ENCODE measurements around the gene ELP1. TPM values are rescaled to one million over a fixed set of nuclear protein-coding genes. Genes with fewer than 3 reads are reported as not detected.
"Not testable (repeated sequence)": the region's sequence is repeated elsewhere in the genome, so short reads cannot be mapped to it uniquely, and the experiment has no call there.

ELP1 gene
- total and polyA plus RNA-seq, 2 experiments from 2014 or later: 9.1 to 46.3 TPM

DNA sequence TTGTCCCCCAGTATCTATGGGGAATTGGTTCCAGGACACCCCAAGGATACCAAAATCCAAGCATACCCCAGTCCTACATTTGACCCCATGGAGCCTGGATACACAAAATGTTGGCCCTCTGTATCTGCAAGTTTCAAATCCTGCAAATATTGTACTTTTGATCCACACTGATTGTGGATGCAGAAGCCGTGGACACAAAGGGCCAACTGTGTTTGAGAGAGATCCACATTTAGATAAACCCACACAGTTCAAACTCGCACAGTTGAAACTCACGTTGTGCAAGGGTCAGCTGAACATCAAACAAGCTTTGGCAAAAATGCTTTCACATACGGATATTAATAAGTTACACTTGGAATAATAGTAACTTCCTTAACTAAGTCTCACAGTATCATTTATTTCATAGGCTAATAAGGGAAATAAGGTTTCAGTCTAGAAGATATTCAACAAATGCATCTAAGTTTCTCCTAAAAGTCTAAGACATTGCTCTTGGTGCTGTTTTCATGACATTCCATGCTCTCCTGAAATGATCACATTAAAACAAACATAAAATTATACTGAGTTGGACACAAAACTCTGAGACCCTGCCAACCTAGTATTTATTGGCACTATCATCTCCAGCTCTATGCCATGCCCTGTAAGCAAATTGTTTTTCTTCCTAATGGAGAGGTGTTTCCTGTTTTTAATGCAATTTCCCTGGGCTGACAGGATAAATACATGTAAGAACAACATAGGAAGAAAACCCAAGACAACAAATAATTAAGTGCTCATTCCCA, 39.5 kb downstream of the ELP1 start:
- DNase-seq (ENCODE audit: low spot score) (no peak), ATAC-seq (no peak)
- H3K27me3 ChIP-seq (ENCODE audit: insufficient read depth): no peaks in the 10 kb centered on the region
- Mint-ChIP-seq H3K4me1 (no peaks in the 10 kb centered on the region), H3K4me3 (no peak overlapping the region), H3K27me3 (ENCODE audit: insufficient read depth, low read depth, poor library complexity) (peaks cover 5% of the 10 kb centered on the region), H3K9me3 (no peaks in the 10 kb centered on the region), H3K36me3 (ENCODE audit: low read depth) (peaks cover 58% of the 10 kb centered on the region), H3K27ac (no peak overlapping the region)
- no peak overlapping the region for H3K4me3 ChIP-seq
- H3K4me1 ChIP-seq (ENCODE audit: insufficient read depth): no peaks in the 10 kb centered on the region
- no peaks in the 10 kb centered on the region; the same call in 1 of the 2 replicates for H4K20me1 ChIP-seq (replicated peaks; ENCODE audit: insufficient read depth)
- H2AFZ ChIP-seq: no peak overlapping the region
- TF ChIP-seq STAT1 (IDR thresholded peaks at IDR 0.05; ENCODE audit: unreplicated experiment): no peak
- TF ChIP-seq, protein P1, sequence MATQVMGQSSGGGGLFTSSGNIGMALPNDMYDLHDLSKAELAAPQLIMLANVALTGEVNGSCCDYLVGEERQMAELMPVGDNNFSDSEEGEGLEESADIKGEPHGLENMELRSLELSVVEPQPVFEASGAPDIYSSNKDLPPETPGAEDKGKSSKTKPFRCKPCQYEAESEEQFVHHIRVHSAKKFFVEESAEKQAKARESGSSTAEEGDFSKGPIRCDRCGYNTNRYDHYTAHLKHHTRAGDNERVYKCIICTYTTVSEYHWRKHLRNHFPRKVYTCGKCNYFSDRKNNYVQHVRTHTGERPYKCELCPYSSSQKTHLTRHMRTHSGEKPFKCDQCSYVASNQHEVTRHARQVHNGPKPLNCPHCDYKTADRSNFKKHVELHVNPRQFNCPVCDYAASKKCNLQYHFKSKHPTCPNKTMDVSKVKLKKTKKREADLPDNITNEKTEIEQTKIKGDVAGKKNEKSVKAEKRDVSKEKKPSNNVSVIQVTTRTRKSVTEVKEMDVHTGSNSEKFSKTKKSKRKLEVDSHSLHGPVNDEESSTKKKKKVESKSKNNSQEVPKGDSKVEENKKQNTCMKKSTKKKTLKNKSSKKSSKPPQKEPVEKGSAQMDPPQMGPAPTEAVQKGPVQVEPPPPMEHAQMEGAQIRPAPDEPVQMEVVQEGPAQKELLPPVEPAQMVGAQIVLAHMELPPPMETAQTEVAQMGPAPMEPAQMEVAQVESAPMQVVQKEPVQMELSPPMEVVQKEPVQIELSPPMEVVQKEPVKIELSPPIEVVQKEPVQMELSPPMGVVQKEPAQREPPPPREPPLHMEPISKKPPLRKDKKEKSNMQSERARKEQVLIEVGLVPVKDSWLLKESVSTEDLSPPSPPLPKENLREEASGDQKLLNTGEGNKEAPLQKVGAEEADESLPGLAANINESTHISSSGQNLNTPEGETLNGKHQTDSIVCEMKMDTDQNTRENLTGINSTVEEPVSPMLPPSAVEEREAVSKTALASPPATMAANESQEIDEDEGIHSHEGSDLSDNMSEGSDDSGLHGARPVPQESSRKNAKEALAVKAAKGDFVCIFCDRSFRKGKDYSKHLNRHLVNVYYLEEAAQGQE (IDR thresholded peaks at IDR 0.05; ENCODE audit: unreplicated experiment): no peak
- no peaks in the 10 kb centered on the region for H3F3A ChIP-seq (replicated peaks; ENCODE audit: low read depth)
- H3K36me3 ChIP-seq (ENCODE audit: insufficient read depth): peaks cover 59% of the 10 kb centered on the region
- H3K79me2 ChIP-seq (replicated peaks; ENCODE audit: insufficient read depth): no peaks in the 10 kb centered on the region
- H3K27ac ChIP-seq (ENCODE audit: low read depth): no peak overlapping the region
- H3K9me2 ChIP-seq (ENCODE audit: insufficient read depth): no peaks in the 10 kb centered on the region
- H3K4me2 ChIP-seq: no peak overlapping the region

DNA sequence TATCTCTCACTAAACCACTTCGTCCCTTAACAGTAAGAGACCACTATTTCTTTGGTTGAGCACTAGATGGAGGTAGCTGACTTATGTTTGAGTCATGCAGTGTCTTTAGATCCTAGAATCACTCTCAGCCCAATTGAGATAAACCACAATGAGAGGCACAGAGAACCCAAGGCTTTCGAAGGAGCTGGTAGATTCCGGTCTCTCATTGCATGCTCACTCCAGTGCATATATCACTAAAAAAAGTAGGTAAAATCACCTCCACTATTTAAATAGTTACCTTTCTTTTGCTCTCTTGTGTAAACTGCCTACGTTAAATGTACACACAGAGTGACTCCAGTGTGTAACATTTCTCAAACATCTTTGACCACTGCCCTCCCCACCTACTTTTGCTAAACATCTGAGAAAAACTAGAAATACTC, 44.3 kb downstream of the ELP1 start:
- no peak overlapping the region for H3K4me2 ChIP-seq

DNA sequence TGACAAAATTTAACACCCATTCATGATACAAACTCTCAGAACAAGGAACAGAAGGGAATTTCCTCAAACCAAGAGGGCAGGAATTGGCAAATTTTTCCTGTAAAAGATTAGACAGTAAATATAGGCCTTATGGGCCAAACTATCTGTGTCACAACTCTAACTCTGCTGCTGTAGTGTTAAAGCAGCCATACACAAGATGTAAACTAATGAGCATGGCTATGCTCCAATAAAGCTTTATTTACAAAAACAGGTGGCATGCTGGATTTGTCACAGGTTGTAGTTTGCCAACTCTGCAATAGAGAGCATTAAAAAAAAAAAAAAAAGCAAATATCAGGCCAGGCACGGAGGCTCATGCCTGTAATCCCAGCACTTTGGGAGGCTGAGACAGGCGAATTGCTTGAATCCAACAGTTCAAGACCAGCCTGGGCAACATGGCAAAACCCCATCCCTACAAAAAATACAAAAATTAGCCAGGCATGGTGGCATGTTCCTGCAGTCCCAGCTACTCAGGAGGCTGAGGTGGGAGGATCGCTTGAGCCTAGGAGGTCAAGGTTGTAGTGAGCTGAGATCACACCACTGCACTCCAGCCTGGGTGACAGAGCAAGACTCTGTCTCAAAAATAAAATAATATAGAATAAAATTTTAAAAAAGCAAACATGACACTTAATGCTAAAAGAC, 47.2 kb downstream of the ELP1 start:
- not testable (repeated sequence) for H3K4me1 ChIP-seq (ENCODE audit: insufficient read depth); H3F3A ChIP-seq (replicated peaks; ENCODE audit: low read depth); H3K9me3 Mint-ChIP-seq; H4K20me1 ChIP-seq (replicated peaks; ENCODE audit: insufficient read depth); H3K27ac ChIP-seq (ENCODE audit: low read depth); H3K4me1 Mint-ChIP-seq; H3K27ac Mint-ChIP-seq; ATAC-seq; H3K27me3 ChIP-seq (ENCODE audit: insufficient read depth); H3K4me2 ChIP-seq; H3K9me2 ChIP-seq (ENCODE audit: insufficient read depth); H3K4me3 Mint-ChIP-seq; H3K27me3 Mint-ChIP-seq (ENCODE audit: insufficient read depth, low read depth, poor library complexity); H3K79me2 ChIP-seq (replicated peaks; ENCODE audit: insufficient read depth); H3K4me3 ChIP-seq; DNase-seq (ENCODE audit: low spot score); H2AFZ ChIP-seq
- H3K36me3 ChIP-seq (ENCODE audit: insufficient read depth): peaks cover 20% of the 10 kb centered on the region
- H3K36me3 Mint-ChIP-seq (ENCODE audit: low read depth): peaks cover 30% of the 10 kb centered on the region

More for the DNA sequence above, 44.3 kb downstream of the ELP1 start:
- no peak overlapping the region for H3K27ac ChIP-seq (ENCODE audit: low read depth)
- no peaks in the 10 kb centered on the region for H3F3A ChIP-seq (replicated peaks; ENCODE audit: low read depth)
- H3K4me1 Mint-ChIP-seq: no peaks in the 10 kb centered on the region
- DNase-seq (ENCODE audit: low spot score): peak; percentile 10
- H3K9me3 Mint-ChIP-seq: no peaks in the 10 kb centered on the region
- no peak overlapping the region for H3K27ac Mint-ChIP-seq
- H3K4me1 ChIP-seq (ENCODE audit: insufficient read depth): no peaks in the 10 kb centered on the region
- no peak overlapping the region for H3K4me3 ChIP-seq
- TF ChIP-seq, protein P2, sequence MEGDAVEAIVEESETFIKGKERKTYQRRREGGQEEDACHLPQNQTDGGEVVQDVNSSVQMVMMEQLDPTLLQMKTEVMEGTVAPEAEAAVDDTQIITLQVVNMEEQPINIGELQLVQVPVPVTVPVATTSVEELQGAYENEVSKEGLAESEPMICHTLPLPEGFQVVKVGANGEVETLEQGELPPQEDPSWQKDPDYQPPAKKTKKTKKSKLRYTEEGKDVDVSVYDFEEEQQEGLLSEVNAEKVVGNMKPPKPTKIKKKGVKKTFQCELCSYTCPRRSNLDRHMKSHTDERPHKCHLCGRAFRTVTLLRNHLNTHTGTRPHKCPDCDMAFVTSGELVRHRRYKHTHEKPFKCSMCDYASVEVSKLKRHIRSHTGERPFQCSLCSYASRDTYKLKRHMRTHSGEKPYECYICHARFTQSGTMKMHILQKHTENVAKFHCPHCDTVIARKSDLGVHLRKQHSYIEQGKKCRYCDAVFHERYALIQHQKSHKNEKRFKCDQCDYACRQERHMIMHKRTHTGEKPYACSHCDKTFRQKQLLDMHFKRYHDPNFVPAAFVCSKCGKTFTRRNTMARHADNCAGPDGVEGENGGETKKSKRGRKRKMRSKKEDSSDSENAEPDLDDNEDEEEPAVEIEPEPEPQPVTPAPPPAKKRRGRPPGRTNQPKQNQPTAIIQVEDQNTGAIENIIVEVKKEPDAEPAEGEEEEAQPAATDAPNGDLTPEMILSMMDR (conservative IDR thresholded peaks at IDR 0.05; ENCODE audit: low read depth in 2 of 2): peak in 1 of 2 experiments; percentile 32; a peak in 2 of 4 replicates
- no peak for TF ChIP-seq STAT1 (IDR thresholded peaks at IDR 0.05; ENCODE audit: unreplicated experiment)
- peaks cover 41% of the 10 kb centered on the region for H3K36me3 Mint-ChIP-seq (ENCODE audit: low read depth)
- peaks cover 5% of the 10 kb centered on the region for H3K27me3 Mint-ChIP-seq (ENCODE audit: insufficient read depth, low read depth, poor library complexity)
- no peak for ATAC-seq
- no peaks in the 10 kb centered on the region for H3K27me3 ChIP-seq (ENCODE audit: insufficient read depth)
- H3K9me2 ChIP-seq (ENCODE audit: insufficient read depth): no peaks in the 10 kb centered on the region
- H3K36me3 ChIP-seq (ENCODE audit: insufficient read depth): peaks cover 40% of the 10 kb centered on the region
- no peaks in the 10 kb centered on the region for H3K79me2 ChIP-seq (replicated peaks; ENCODE audit: insufficient read depth)
- no peak overlapping the region for H3K4me3 Mint-ChIP-seq
- H4K20me1 ChIP-seq (replicated peaks; ENCODE audit: insufficient read depth): no peaks in the 10 kb centered on the region; the same call in 1 of the 2 replicates
- no peak overlapping the region for H2AFZ ChIP-seq

Data from GM23338 (cell line).